Tongue (tissue), 2 donors: Measurements from ENCODE around the gene CCDC116. TPM values are rescaled to one million over a fixed set of nuclear protein-coding genes. Genes with fewer than 3 reads are reported as not detected.
"Not testable (repeated sequence)": the region's sequence is repeated elsewhere in the genome, so short reads cannot be mapped to it uniquely, and the experiment has no call there.

ENCODE experiments used
- DNase-seq: peaks from one replicate; pipeline ENCODE4 v3.0.0-alpha.2; 2015
- total RNA-seq: library from RNA; depleted of rRNA; stranded (reverse); fragments of >200 nt; gene quantifications from one replicate; pipeline ENCODE4 v1.2.3, GENCODE V29; 2014

The CCDC116 gene
- total RNA-seq, 1 donor from 2014 or later: not detected

DNA sequence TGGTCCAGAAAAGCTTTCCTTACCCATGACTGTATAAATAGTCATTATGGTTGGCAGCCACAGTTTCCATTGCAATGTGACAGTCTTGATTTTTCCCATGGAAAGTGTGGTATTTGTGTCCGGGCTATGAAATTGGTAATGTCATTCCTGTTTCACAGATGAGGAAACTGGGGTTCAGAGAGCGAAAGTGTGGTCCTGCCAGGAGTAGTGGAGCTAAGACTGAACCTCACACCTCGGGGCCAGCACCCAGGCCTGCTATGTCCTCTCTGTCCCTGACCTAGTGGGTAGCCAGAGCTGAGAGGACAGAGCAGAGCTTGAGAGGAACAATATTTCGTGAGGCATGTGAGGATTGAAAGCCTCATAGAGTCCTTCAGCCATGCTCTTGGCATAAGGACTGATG is 1.5 kb upstream of the CCDC116 start:
- DNase-seq: no peak

GRCh38 chr22:21632931-21633330 is 371 bp downstream of the CCDC116 start:
- no peak for DNase-seq

DNA sequence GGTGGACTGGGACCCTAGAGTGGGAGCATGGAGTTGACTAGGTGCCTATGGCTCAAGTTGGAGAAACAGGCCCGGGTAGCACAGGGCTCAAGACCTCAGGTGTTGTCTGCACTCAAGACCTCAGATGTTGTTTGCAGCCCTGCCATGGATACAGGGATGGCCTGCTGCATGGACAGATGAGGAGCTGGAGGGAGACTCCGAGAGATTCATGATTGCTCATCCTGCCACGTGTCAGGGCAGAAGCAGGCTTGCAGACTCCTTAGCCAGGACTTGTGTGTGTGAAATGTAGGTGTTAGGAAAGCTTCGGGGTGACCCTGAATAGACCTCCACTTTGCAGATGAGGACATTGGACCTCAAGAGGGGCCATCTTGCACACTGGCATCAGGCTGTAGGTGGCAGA is 921 bp downstream of the CCDC116 start:
- DNase-seq: no peak

GRCh38 chr22:21634081-21634480 is 1.5 kb downstream of the CCDC116 start:
- DNase-seq: no peak

GRCh38 chr22:21634844-21635243 is 2.3 kb downstream of the CCDC116 start:
- no peak for DNase-seq

DNA sequence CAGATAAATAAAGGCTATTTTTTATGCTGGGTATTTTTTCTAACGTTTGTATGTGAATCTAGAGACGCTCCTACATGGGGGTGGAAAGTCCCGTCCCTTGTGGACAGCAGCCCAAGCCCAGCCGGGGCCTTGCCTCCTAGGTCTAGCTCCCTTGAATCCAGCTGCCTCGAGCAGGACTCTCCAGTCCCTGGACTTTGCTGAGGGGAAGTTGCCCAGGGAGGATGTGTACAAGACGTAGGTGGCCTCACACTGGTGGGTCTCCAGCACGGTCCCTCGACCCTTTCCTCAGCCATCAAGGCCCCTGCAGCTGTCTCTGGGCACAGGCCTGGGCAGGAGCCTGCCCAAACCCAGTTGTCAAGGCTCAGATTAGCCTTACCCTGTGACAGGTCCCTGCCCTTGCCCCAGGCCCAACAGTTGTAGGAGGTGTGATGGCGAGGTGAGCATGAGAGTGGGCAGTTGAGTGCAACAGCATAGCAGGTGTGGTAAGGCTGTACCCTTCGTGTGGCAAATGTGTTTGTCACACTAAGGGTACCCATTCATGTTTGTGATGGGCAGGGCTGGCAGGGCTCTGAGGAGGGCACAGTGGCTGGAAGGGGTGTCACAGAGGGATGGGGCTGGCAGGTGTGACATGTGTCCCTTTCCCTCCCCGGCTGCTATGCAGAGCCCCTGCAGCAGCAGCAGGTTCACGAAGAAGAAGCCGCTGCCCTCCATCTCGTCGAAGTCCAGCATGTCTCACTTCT is 3.4 kb downstream of the CCDC116 start:
- no peak for DNase-seq

DNA sequence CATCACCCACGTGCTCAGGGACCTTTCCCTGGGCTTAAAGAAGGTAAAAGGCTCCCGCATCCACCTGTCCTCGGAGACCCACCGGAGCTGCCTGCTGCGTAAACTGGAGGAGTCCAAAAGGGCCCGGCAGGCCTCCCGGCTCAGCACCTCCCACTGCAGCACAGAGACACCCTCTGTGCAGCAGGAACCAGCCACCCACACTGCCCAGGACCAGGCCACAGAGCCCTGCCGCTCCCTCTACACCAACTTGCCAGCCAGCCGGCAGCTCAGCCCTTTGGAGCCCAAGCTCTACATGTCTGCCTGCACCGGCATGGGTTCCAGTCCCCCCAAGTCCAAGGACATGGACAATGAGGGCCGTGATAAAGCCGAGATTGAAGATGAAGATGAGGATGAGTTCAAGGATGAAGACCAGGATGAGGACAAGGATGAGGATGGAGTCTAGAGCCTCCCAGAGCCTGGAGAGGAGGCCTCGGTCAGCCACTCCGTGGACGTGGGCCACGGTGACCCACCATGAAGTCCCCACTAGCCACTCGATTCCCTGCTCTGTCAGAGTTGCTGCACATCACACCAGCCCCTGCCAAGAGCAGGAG is 4.2 kb downstream of the CCDC116 start:
- DNase-seq: no peak

- not testable (repeated sequence) for DNase-seq
Measured at GRCh38 chr22:21637450-21637849, 4.9 kb downstream of the CCDC116 start.

DNA sequence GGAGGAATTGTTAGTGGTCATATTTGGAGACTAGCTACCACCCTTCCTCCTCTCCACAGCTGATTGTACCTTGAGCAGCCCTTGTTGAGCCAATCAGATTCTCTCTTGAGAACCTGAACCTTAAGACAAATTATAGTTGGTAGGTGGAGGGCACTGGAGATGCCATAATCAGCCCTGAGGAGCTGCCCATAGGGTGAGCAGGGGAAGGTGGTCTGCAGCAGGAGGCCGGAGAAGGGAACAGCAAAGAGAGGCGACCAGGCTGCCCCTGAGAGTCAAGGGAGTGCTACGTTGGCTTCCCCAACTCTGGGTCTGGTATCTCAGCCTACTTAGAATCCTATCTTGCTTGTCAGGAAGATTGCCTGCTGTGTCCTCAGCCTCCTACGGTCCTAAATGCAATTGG is 6.8 kb downstream of the CCDC116 start:
- no peak for DNase-seq

- no peak for DNase-seq
Measured at GRCh38 chr22:21640810-21641209, 8.2 kb downstream of the CCDC116 start.

DNA sequence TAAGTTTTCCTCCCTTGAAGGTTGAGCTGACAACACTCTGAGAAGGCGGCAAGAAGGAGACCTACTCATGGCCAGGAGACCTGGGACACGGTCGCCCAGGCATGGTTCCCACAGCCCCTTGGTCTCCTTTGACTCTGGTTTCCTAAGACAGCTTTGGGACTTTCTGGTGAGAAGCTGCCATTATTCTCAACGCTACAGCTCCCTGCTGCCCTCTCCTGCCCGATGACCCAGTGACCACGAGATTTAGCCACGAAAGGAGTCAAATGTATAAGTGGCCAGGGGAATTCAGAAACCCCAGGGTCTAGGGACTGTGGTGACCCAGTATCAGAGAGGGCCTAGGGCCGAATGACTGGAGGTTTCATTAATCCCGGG is 8.8 kb downstream of the CCDC116 start:
- DNase-seq: peak; percentile 41

DNA sequence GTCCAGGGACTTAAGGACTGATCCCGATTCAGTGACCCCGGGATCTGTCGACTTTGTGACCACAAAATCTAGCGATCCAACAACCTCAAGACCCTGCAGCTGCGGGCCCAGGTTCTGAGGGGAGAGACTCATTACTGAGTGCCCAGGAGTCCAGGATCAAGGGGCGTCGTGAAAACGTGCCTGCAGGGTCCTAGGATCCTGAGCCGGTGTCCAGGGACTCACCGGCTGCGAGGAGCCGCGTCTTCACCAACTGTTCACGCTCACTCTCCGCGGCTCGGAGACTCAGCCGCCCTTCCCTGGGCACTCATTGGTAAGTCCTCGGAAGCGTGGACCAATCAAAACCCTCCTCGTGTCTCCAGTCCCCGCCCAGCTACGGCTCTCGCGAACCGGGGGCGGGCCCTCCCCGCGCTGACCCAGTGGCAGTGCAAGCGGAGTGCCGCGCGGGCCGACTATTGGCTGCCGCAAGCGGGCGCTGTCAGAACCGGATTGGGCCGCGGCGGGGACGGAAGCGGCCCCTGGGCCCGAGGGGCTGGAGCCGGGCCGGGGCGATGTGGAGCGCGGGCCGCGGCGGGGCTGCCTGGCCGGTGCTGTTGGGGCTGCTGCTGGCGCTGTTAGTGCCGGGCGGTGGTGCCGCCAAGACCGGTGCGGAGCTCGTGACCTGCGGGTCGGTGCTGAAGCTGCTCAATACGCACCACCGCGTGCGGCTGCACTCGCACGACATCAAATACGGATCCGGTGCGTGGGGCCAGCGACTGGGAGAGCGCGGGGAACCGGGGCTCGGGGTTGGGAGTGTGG is 9.4 kb downstream of the CCDC116 start, which contains the start of gene SDF2L1:
Gene SDF2L1 (plus strand): TSS at position 514 of the 795 bp plus-strand sequence. CDS start 35 bp downstream, at position 549.
- peak; percentile 99 for DNase-seq

DNA sequence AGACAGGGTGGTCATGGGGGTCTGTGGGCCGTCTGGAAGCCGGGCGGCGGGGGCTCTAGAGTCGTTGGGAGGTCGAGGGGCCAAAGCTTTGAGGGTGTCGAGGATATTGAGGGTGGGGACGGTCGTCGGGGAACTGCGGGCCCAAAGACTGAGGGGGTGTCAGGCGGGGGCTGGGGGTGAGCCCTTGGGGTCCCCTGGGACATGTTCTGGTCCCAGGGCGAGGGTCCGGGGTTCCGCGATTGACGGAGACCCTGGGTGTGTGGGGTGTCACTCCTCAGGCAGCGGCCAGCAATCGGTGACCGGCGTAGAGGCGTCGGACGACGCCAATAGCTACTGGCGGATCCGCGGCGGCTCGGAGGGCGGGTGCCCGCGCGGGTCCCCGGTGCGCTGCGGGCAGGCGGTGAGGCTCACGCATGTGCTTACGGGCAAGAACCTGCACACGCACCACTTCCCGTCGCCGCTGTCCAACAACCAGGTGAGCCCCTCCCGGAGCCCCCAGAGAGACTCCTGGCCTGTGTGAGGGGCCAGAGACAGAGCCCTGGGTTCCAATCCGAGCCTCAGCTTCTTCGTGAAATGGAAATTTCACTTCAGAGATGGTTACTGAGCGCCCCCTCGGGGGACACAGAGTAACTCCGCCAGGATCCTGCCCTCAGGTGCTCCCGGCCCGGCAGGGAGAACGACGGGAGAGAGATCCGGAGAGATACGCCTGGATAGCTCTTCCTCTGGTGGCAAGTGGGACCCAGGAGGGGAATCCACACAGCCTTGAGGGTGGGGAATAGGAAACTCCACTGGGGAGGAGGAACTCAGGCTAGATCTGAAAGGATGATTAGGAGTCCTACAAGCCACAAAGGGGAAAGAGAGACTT is 10.3 kb downstream of the CCDC116 start:
- peak; percentile 64 for DNase-seq

GRCh38 chr22:21643533-21644357 is 11.2 kb downstream of the CCDC116 start:
- no peak for DNase-seq

- not testable (repeated sequence) for DNase-seq
Measured at GRCh38 chr22:21645513-21645912, 13.0 kb downstream of the CCDC116 start.

- peak; percentile 94 for DNase-seq
Measured at GRCh38 chr22:21646608-21647590, 14.3 kb downstream of the CCDC116 start.

GRCh38 chr22:21650280-21650679 is 17.7 kb downstream of the CCDC116 start:
- no peak for DNase-seq

GRCh38 chr22:21650823-21651520 is 18.4 kb downstream of the CCDC116 start:
- no peak for DNase-seq

DNA sequence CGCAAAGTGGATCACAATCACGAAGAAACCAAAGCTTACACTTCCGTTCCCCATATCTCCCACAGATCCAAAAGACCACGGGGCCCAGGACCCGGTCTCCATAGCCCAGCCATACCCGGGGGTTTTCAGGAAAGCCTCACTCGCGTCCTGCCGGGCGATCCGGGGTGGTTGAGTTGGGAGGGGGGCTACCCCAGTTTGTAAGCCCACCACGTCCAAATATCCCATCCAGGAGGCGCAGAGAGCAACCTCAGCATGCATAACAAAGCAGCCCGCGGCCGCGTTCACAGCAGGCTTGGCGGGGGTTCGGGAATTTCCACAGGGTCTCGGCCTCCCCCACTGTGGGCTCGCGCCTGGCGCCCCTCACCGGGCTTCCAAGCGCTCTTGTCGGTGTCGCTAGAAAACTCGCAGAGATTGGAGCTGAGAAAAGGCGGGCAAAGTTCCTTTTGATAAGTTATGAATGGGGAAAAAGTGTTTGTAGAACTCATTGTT is 19.0 kb downstream of the CCDC116 start:
- DNase-seq: peak; percentile 33
